ENCODE data around the gene KRAS.
A peak's percentile ranks its signal among the peaks of the same experiment; 100 is the strongest.
"Not testable (repeated sequence)": the region's sequence is repeated elsewhere in the genome, so short reads cannot be mapped to it uniquely, and the experiment has no call there.

KRAS gene

GRCh38 chr12:25250744-25251730 is at the start of gene KRAS:
Gene KRAS (minus strand): TSS chr12:25250929.
- peak; percentile 97 for DNase-seq

GRCh38 chr12:25296381-25296780 is 45.7 kb upstream of the KRAS start:
- no peak for DNase-seq

GRCh38 chr12:25295361-25295760 is 44.6 kb upstream of the KRAS start:
- no peak for DNase-seq

GRCh38 chr12:25293653-25294052 is 42.9 kb upstream of the KRAS start:
- no peak for DNase-seq

- DNase-seq = not testable (repeated sequence)
These were observed 42.1 kb upstream of the KRAS start for GRCh38 chr12:25292810-25293221.

- DNase-seq = no peak
These were observed 36.9 kb upstream of the KRAS start for GRCh38 chr12:25287610-25288009.

- no peak for DNase-seq
These were observed 36.1 kb upstream of the KRAS start for GRCh38 chr12:25286837-25287236.

GRCh38 chr12:25284024-25284423 is 33.3 kb upstream of the KRAS start:
- DNase-seq = no peak

- DNase-seq = no peak
These were observed 32.3 kb upstream of the KRAS start for GRCh38 chr12:25283006-25283405.

- DNase-seq = no peak
These were observed 29.4 kb upstream of the KRAS start for GRCh38 chr12:25280082-25280481.

GRCh38 chr12:25278269-25278668 is 27.5 kb upstream of the KRAS start:
- no peak for DNase-seq

- no peak for DNase-seq
These were observed 25.6 kb upstream of the KRAS start for GRCh38 chr12:25276199-25276937.

GRCh38 chr12:25271486-25272098 is 20.9 kb upstream of the KRAS start:
- DNase-seq = no peak

GRCh38 chr12:25269701-25270100 is 19.0 kb upstream of the KRAS start:
- DNase-seq = no peak

- DNase-seq = no peak
These were observed 15.8 kb upstream of the KRAS start for GRCh38 chr12:25266497-25266896.

GRCh38 chr12:25264862-25265261 is 14.1 kb upstream of the KRAS start:
- no peak for DNase-seq

- DNase-seq = no peak
These were observed 13.4 kb upstream of the KRAS start for GRCh38 chr12:25264114-25264513.

- no peak for DNase-seq
These were observed 12.9 kb upstream of the KRAS start for GRCh38 chr12:25263594-25263993.

- no peak for DNase-seq
These were observed 11.8 kb upstream of the KRAS start for GRCh38 chr12:25262389-25263074.

GRCh38 chr12:25257590-25258324 is 7.0 kb upstream of the KRAS start:
- no peak for DNase-seq

- no peak for DNase-seq
These were observed 6.1 kb upstream of the KRAS start for GRCh38 chr12:25256826-25257225.

- no peak for DNase-seq
These were observed 5.3 kb upstream of the KRAS start for GRCh38 chr12:25256005-25256404.
